ENCODE results near the gene GRIA2. TPM values are rescaled to one million over a fixed set of nuclear protein-coding genes. Genes with fewer than 3 reads are reported as not detected.

GRIA2 gene
- total RNA-seq, 1 donor from 2014 or later: not detected

DNA sequence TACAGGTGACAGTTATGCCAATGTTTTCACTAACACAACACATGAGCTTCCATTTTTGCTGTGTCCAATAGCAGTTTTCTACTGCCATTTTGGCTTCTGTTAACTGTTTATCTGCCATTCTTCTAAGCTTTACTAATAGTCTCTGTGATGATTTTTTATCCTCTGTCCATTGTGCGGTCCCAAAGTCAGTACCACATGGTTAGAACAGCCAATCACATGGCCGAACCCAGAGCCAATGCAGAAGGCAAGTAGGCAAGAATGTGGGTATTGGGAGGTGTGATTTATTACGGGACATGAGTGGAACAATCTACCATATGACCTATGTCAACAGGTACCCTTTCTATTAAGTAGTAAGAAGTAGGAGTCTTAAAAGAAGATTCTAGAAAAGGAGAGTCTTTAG, 61.5 kb downstream of the GRIA2 start:
- Histone ChIP-seq H3K4me3 (no peak overlapping the region), H3K27ac (replicated peaks) (no peak overlapping the region), H3K27me3 (ENCODE audit: low read depth) (no peaks in the 10 kb centered on the region), H3K36me3 (no peaks in the 10 kb centered on the region), H3K9me3 (replicated peaks) (peaks cover 13% of the 10 kb centered on the region), H3K4me1 (no peaks in the 10 kb centered on the region)
- TF ChIP-seq, protein P1, sequence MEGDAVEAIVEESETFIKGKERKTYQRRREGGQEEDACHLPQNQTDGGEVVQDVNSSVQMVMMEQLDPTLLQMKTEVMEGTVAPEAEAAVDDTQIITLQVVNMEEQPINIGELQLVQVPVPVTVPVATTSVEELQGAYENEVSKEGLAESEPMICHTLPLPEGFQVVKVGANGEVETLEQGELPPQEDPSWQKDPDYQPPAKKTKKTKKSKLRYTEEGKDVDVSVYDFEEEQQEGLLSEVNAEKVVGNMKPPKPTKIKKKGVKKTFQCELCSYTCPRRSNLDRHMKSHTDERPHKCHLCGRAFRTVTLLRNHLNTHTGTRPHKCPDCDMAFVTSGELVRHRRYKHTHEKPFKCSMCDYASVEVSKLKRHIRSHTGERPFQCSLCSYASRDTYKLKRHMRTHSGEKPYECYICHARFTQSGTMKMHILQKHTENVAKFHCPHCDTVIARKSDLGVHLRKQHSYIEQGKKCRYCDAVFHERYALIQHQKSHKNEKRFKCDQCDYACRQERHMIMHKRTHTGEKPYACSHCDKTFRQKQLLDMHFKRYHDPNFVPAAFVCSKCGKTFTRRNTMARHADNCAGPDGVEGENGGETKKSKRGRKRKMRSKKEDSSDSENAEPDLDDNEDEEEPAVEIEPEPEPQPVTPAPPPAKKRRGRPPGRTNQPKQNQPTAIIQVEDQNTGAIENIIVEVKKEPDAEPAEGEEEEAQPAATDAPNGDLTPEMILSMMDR (IDR thresholded peaks at IDR 0.05; ENCODE audit: borderline replicate concordance): no peak
- intact Hi-C loops (cut with micrococcal nuclease): no loop called here
- no peak for DNase-seq

DNA sequence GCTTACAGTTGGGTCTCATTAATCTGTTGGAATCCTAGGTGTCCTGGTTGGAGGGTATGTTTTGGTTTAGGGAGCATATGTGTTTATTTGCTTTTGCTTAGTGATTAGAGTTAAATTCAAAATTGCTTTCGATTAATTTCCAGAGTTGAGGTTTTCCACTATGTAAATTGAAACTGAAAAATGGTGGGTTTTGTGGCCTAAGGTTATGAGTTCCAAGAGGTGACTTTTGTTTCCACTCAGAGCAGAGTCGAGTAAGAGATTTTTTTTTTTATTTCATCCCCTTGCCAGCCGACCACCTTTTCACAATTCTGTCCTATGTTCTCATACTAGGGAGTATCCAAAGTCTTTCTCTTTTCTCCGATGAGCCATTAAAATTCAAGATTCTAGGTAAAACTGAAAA, 66.9 kb downstream of the GRIA2 start:
- H3K27ac ChIP-seq (replicated peaks): no peak overlapping the region
- intact Hi-C loops (cut with micrococcal nuclease): no loop called here
- no peak for DNase-seq
- no peaks in the 10 kb centered on the region for H3K9me3 ChIP-seq (replicated peaks)
- H3K27me3 ChIP-seq (ENCODE audit: low read depth): no peaks in the 10 kb centered on the region
- TF ChIP-seq, protein P1 (IDR thresholded peaks at IDR 0.05; ENCODE audit: borderline replicate concordance): no peak
- no peaks in the 10 kb centered on the region for H3K4me1 ChIP-seq
- H3K36me3 ChIP-seq: no peaks in the 10 kb centered on the region
- H3K4me3 ChIP-seq: no peak overlapping the region

DNA sequence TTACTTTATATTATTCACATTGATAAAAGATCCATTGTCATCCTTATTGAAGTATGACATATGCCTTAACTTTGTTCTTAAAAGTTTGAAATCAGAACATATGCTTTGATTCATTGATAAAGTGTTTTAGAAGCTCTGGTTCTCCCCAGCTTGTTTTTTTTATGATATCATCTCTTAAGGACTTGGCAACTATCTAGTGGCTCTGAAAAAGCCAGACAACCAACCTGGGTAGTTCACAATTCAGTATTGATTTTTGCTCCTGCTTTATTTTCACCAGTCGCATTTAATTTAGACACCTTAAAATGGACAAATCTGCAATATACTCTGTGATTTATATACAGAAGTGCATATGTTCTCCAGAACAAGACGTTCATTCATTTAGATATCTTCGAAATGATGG, 70.1 kb downstream of the GRIA2 start:
- intact Hi-C loops (cut with micrococcal nuclease): no loop called here
- TF ChIP-seq, protein P1 (IDR thresholded peaks at IDR 0.05; ENCODE audit: borderline replicate concordance): no peak

GRCh38 chr4:157291071-157291470, 70.5 kb downstream of the GRIA2 start:
- H3K4me1 ChIP-seq: no peaks in the 10 kb centered on the region
- no peak overlapping the region for H3K4me3 ChIP-seq
- intact Hi-C loops (cut with micrococcal nuclease): no loop called here
- no peaks in the 10 kb centered on the region for H3K9me3 ChIP-seq (replicated peaks)
- DNase-seq: no peak
- no peak overlapping the region for H3K27ac ChIP-seq (replicated peaks)
- no peaks in the 10 kb centered on the region for H3K27me3 ChIP-seq (ENCODE audit: low read depth)
- no peaks in the 10 kb centered on the region for H3K36me3 ChIP-seq
- TF ChIP-seq, protein P1 (IDR thresholded peaks at IDR 0.05; ENCODE audit: borderline replicate concordance): no peak

More for the DNA sequence above, 70.1 kb downstream of the GRIA2 start:
- no peak for DNase-seq
- no peak overlapping the region for H3K4me3 ChIP-seq
- no peaks in the 10 kb centered on the region for H3K9me3 ChIP-seq (replicated peaks)
- H3K4me1 ChIP-seq: no peaks in the 10 kb centered on the region
- H3K27me3 ChIP-seq (ENCODE audit: low read depth): no peaks in the 10 kb centered on the region
- no peak overlapping the region for H3K27ac ChIP-seq (replicated peaks)
- no peaks in the 10 kb centered on the region for H3K36me3 ChIP-seq

GRCh38 chr4:157293673-157294072, 73.1 kb downstream of the GRIA2 start:
- DNase-seq: no peak
- Histone ChIP-seq H3K27ac (replicated peaks) (no peak overlapping the region), H3K36me3 (no peaks in the 10 kb centered on the region), H3K27me3 (ENCODE audit: low read depth) (no peaks in the 10 kb centered on the region), H3K4me1 (no peaks in the 10 kb centered on the region), H3K4me3 (no peak overlapping the region), H3K9me3 (replicated peaks) (no peaks in the 10 kb centered on the region)
- TF ChIP-seq, protein P1 (IDR thresholded peaks at IDR 0.05; ENCODE audit: borderline replicate concordance): no peak
- intact Hi-C loops (cut with micrococcal nuclease): no loop called here

DNA sequence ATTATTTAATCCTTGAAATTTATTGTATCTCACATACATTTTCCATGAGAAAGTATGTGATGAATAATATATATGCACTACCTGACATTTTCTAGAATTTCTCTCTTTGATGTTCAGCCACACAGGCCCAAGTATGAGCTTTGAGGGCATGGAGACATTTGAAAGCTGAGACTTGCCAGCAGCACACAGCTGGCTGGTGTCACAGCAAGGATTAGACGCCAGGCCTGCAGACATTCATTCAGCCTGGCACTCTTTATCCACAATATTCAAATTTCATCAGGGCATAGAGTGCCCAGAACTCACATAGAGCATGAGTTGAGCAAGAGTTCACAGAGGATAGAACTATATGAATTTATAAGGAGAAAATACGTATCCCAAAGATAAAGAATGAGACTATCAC, 74.0 kb downstream of the GRIA2 start:
- no peak overlapping the region for H3K27ac ChIP-seq (replicated peaks)
- no peaks in the 10 kb centered on the region for H3K36me3 ChIP-seq
- no peak overlapping the region for H3K4me3 ChIP-seq
- intact Hi-C loops (cut with micrococcal nuclease): no loop called here
- TF ChIP-seq, protein P1 (IDR thresholded peaks at IDR 0.05; ENCODE audit: borderline replicate concordance): no peak
- H3K27me3 ChIP-seq (ENCODE audit: low read depth): no peaks in the 10 kb centered on the region
- no peaks in the 10 kb centered on the region for H3K4me1 ChIP-seq
- H3K9me3 ChIP-seq (replicated peaks): no peaks in the 10 kb centered on the region
- no peak for DNase-seq

Data from left ventricle myocardium inferior (tissue), 1 donor.